ENCODE measurements around the gene PIGV.
"Not testable (repeated sequence)": the region's sequence is repeated elsewhere in the genome, so short reads cannot be mapped to it uniquely, and the experiment has no call there.

The PIGV gene

GRCh38 chr1:26832249-26832960, 44.7 kb downstream of the PIGV start:
- no peak for DNase-seq (ENCODE audit: low read depth, low spot score)

- DNase-seq (ENCODE audit: low read depth, low spot score), result no peak
These were observed 46.0 kb downstream of the PIGV start for GRCh38 chr1:26833432-26834405.

- not testable (repeated sequence) for DNase-seq (ENCODE audit: low read depth, low spot score)
These were observed 49.9 kb downstream of the PIGV start for GRCh38 chr1:26837665-26838064.

- no peak for DNase-seq (ENCODE audit: low read depth, low spot score)
These were observed 51.0 kb downstream of the PIGV start for GRCh38 chr1:26838474-26839338.

- DNase-seq (ENCODE audit: low read depth, low spot score), result no peak
These were observed 51.6 kb downstream of the PIGV start for GRCh38 chr1:26839339-26839722.

GRCh38 chr1:26839779-26840178, 52.0 kb downstream of the PIGV start:
- DNase-seq (ENCODE audit: low read depth, low spot score), result no peak

GRCh38 chr1:26844424-26845196, 56.9 kb downstream of the PIGV start:
- DNase-seq (ENCODE audit: low read depth, low spot score), result no peak

- DNase-seq (ENCODE audit: low read depth, low spot score), result not testable (repeated sequence)
These were observed 60.1 kb downstream of the PIGV start for GRCh38 chr1:26847826-26848225.
